Right lobe of liver (tissue), 4 donors: ENCODE results near the gene S100A1.

ENCODE experiments used
- POLR2A ChIP-seq: fragments of 450-650 bp; IDR thresholded peaks from one replicate; pipeline ENCODE4 v1.6.1; 2017; ENCODE audit warnings: antibody characterized with exemption, mild to moderate bottlenecking
- TF ChIP-seq, protein P1 (sequence below), 4 donors: fragments of 200-600 bp in 3 of 4; fragments of 450-650 bp in 1 of 4; IDR thresholded peaks; one replicate each; pipeline versions ENCODE4 v1.5.1 to v1.8.0; 2016 to 2022; ENCODE audit warnings: antibody characterized with exemption in 4 of 4, mild to moderate bottlenecking in 2 of 4
- donor health status: DM: no; HTN: no; CAD: no.
- donor health status: DM: no; HTN: no; CAD: no.
- donor health status: DM: no; HTN: yes; CAD: no.

GRCh38 chr1:153626477-153626903 is 1.7 kb upstream of the S100A1 start:
- TF ChIP-seq POLR2A: no peak
- TF ChIP-seq, protein P1, sequence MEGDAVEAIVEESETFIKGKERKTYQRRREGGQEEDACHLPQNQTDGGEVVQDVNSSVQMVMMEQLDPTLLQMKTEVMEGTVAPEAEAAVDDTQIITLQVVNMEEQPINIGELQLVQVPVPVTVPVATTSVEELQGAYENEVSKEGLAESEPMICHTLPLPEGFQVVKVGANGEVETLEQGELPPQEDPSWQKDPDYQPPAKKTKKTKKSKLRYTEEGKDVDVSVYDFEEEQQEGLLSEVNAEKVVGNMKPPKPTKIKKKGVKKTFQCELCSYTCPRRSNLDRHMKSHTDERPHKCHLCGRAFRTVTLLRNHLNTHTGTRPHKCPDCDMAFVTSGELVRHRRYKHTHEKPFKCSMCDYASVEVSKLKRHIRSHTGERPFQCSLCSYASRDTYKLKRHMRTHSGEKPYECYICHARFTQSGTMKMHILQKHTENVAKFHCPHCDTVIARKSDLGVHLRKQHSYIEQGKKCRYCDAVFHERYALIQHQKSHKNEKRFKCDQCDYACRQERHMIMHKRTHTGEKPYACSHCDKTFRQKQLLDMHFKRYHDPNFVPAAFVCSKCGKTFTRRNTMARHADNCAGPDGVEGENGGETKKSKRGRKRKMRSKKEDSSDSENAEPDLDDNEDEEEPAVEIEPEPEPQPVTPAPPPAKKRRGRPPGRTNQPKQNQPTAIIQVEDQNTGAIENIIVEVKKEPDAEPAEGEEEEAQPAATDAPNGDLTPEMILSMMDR (IDR thresholded peaks at IDR 0.05): no peak
